Measurements from ENCODE around the gene WDR33.

The WDR33 gene

GRCh38 chr2:127655209-127656073 is 155.5 kb downstream of the WDR33 start:
- no peak for DNase-seq (ENCODE audit: low read depth in 2 of 2)

GRCh38 chr2:127654838-127655175 is 156.2 kb downstream of the WDR33 start:
- DNase-seq (ENCODE audit: low read depth in 2 of 2): no peak

DNA sequence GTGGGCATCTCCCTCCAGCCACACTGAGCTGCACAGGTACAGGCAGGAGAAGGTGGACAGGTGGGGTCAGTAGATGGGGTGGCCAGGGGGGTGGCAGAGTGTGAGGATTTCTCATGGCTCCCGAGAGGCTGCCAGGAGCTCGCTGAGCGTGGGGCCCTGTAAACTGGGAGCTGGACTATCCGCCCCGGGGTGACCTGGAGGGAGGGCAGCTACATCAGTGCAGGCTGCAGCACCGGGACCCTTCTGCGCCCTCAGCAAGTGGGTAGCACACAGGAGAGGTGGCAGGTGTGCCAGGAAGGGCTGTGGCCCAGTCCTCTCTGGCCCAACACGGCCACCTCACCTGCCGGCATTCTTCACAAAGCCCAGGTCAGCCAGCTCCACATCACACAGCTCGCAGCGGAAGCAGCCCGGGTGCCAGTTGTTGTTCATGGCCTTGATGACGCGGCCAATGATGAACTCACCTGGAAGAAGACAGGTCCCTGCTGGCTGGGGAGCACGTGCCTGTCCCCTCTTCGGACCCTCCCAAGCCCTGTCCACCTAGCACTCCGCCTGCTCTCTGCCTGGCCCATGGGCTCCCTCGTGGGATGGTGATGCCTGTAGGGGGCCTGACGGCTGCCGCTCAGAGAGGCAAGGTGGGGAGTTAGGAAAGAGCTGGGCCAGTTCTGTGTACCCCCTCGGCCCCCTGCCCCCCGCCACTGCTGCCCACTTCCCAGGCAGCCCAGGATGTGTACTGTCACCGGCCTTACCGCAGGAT is 156.7 kb downstream of the WDR33 start:
- no peak for DNase-seq (ENCODE audit: low read depth in 2 of 2)

DNA sequence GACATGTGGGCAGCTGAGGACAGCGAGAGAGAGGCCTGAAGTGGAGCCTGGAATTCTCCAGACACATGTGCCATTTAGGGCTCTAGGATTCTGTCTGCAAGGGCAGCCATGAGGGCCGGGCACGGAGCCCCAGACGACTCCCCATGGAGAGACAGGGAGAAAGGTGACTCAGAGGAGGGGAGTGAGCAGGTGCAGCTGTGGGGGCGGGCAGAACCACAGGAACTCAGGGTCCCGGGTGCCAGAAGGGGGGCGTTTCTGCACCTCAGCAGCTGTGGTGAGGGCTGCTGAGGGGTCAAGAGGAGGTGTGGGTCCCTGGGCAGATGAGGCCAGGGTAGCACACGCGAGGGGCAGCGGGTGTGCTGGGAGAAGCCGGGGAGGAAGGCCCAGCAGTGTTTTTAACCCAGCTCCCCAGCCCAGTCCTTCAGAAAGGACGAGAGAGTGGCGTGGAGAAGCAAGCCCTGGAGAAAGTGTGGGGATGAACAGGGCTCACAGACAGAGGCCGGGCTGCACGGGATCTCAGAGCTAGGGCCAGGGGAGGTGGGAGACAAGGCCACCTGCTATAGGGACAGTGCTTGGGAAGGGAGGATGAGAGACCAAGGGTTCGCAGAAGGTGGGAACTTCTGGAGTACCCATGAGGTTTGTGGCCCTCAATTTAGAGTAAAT is 157.4 kb downstream of the WDR33 start:
- no peak for DNase-seq (ENCODE audit: low read depth in 2 of 2)

DNA sequence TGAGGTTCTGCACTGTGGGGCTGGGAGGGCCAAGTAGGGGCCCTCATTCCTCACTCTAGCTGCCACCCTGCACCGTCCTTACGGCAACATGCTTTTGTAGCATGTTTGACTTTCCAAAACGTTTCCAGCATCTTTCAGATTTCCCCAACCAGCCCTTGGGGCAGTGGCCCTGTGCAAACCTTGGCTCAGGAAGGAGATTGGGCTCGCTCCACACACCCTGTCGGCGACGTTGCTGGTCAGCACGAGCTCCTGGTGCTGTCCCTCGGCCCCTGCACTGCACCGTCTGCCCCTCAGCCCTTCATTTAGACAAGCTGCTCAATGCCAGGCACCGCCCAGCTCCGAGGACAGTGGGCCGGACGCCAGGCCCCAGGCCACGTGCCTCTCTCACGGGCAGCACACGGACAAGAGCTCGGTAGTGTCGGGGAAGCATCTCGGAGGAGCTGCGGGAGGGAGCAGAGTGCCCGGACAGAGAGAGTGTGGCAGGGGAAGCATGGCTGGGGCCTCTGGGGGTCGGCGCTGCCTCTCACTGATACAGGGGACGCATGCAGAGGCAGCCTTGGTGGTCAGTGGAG is 158.1 kb downstream of the WDR33 start:
- no peak for DNase-seq (ENCODE audit: low read depth in 2 of 2)

DNA sequence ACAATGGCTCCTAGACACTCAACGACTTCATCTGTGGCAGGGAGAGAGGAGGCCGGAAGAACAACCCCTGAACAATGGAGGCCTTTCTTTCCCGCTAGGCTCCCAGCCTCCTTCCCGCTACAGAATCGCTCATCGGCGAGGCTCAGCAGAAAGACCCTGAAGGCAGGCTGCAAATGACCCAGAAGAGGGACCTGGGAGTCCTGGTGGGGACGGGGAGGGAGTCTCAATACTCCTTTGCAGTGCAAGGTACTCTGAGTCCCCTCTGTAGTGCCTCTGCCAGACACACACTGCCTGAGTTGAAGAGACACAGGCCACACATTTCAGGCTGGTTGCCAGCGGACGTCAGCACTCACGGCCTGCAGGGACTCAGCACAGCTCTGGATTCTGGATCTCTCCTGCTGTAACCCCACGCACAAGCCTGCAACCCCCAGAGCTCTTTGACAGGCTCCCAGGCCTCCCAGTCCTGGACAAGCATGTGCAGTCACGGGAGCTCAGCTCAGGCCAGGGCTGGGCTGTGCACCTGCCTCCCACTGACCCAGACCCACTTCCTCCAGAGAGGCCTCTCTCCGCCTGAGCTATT is 158.9 kb downstream of the WDR33 start:
- DNase-seq (ENCODE audit: low read depth in 2 of 2): no peak

- no peak for DNase-seq (ENCODE audit: low read depth in 2 of 2)
Measured at GRCh38 chr2:127651381-127651809, 159.6 kb downstream of the WDR33 start.
